HCT116 (cell line): Measurements from ENCODE around the gene TANC1. TPM values are rescaled to one million over a fixed set of nuclear protein-coding genes. Genes with fewer than 3 reads are reported as not detected.

ENCODE experiments used
- ATAC-seq: fragments of 200-7000 bp; cut with Tn5 transposase; 2 replicates; pipeline ENCODE4 v1.9.1; 2020; ENCODE audit warnings: mild to moderate bottlenecking, moderate library complexity
- BruUV-seq: library from RNA; stranded (reverse); fragments of 400-500 nt; replicated peaks from 2 replicates; lab custom pipeline; 2021; lab: Mats Ljungman, UMichigan
- CTCF ChIA-PET: fragments of 300-600 bp; sonication (Branson Sonifier 250); formaldehyde crosslinking; loops from one replicate; lab custom pipeline; 2021; ENCODE audit warnings: antibody characterized with exemption; lab: Charles Lee
- POLR2A ChIA-PET: fragments of 300-600, 350-600 bp; sonication (Branson Sonifier 250); formaldehyde crosslinking; loops from one replicate; lab custom pipeline; 2021; ENCODE audit warnings: antibody characterized with exemption; lab: Charles Lee
- RAD21 ChIA-PET, 2 experiments: fragments of 300-600 bp; sonication (Branson Sonifier 250); formaldehyde crosslinking; loops; one replicate each; lab custom pipeline; 2023; ENCODE audit warnings: low total read pairs in 2 of 2; ENCODE audit not compliant: uncharacterized antibody in 2 of 2, unreplicated experiment in 2 of 2, low non-redundant PET in 1 of 2; lab: Charles Lee
- DNase-seq: peaks from one replicate; pipeline ENCODE4 v3.0.0-alpha.2; 2010; ENCODE audit warnings: low read depth, low spot score
- H2AFZ ChIP-seq: fragments of 200-600 bp; shearing (Covaris generic), sonication (generic); 2 replicates; pipeline ENCODE4 v1.6.1; 2017; ENCODE audit warnings: low read depth, mixed run types, mixed read lengths, antibody characterized with exemption, low read length; ENCODE audit not compliant: poor library complexity, severe bottlenecking
- H3K27ac ChIP-seq: 2 replicates; pipeline ENCODE4 v1.5.1; 2012; ENCODE audit warnings: low read depth, low read length
- H3K27me3 ChIP-seq: fragments of 200-600 bp; sonication (generic); 2 replicates; pipeline ENCODE4 v1.6.1; 2016; ENCODE audit warnings: mixed run types, low read length, mixed read lengths; ENCODE audit not compliant: insufficient read depth
- H3K36me3 ChIP-seq, 2 experiments: fragments of 200-500 bp in 1 of 2; fragments of 200-600 bp in 1 of 2; sonication (Bioruptor generic) in 1 of 2; sonication (generic) in 1 of 2; 2 replicates each; pipeline versions ENCODE4 v1.5.1 to v1.6.1; 2014 to 2016; ENCODE audit warnings: low read length in 2 of 2, inconsistent platforms in 1 of 2, mixed read lengths in 1 of 2, mixed run types in 1 of 2; ENCODE audit not compliant: insufficient read depth in 2 of 2, control insufficient read depth in 1 of 2
- H3K4me1 ChIP-seq, 2 experiments: fragments of 200-600 bp in 1 of 2; sonication (generic) in 1 of 2; 2 replicates each; pipeline versions ENCODE4 v1.5.1 to v1.6.1; 2012 to 2017; ENCODE audit warnings: low read length in 2 of 2, inconsistent platforms in 1 of 2, mild to moderate bottlenecking in 1 of 2, mixed read lengths in 1 of 2, mixed run types in 1 of 2, moderate library complexity in 1 of 2; ENCODE audit not compliant: insufficient read depth in 2 of 2, control insufficient read depth in 1 of 2
- H3K4me2 ChIP-seq: fragments of 200-600 bp; sonication (generic); 2 replicates; pipeline ENCODE4 v1.6.1; 2017; ENCODE audit warnings: mixed run types, low read length, mixed read lengths
- H3K4me3 ChIP-seq, 2 experiments: fragments of 200-600 bp in 1 of 2; sonication (generic) in 1 of 2; replicated peaks in 1 of 2; 2 replicates each; pipeline ENCODE4 v1.5.1; 2011 to 2016; ENCODE audit warnings: low read length in 2 of 2, control low read depth in 1 of 2, low read depth in 1 of 2, mild to moderate bottlenecking in 1 of 2, mixed read lengths in 1 of 2, mixed run types in 1 of 2
- H3K79me2 ChIP-seq: fragments of 200-600 bp; sonication (generic); 2 replicates; pipeline ENCODE4 v1.6.1; 2017; ENCODE audit warnings: mild to moderate bottlenecking, mixed run types, low read length, moderate library complexity, mixed read lengths; ENCODE audit not compliant: insufficient read depth
- H3K9ac ChIP-seq: fragments of 200-600 bp; sonication (generic); 2 replicates; pipeline ENCODE4 v1.6.1; 2016; ENCODE audit warnings: low read length, mixed read lengths
- H3K9me2 ChIP-seq: fragments of 200-600 bp; sonication (generic), shearing (Covaris generic); 2 replicates; pipeline ENCODE4 v1.6.1; 2017; ENCODE audit warnings: mixed run types, mild to moderate bottlenecking, moderate library complexity; ENCODE audit not compliant: insufficient read depth
- H3K9me3 ChIP-seq, 2 experiments: fragments of 200-500 bp in 1 of 2; fragments of 200-600 bp in 1 of 2; sonication (Bioruptor generic) in 1 of 2; sonication (generic) in 1 of 2; 2 replicates each; pipeline ENCODE4 v1.6.1; 2014 to 2017; ENCODE audit warnings: low read length in 2 of 2, mixed read lengths in 2 of 2, inconsistent platforms in 1 of 2, low read depth in 1 of 2, mild to moderate bottlenecking in 1 of 2, mixed run types in 1 of 2, moderate library complexity in 1 of 2; ENCODE audit not compliant: control insufficient read depth in 1 of 2, insufficient read depth in 1 of 2
- H4K20me1 ChIP-seq: fragments of 200-600 bp; sonication (generic), shearing (Covaris generic); 2 replicates; pipeline ENCODE4 v1.6.1; 2017; ENCODE audit warnings: mixed run types, mild to moderate bottlenecking, moderate library complexity; ENCODE audit not compliant: insufficient read depth
- CBX3 ChIP-seq: IDR thresholded peaks from 2 replicates; pipeline ENCODE4 v1.6.1; 2012; ENCODE audit warnings: low read depth
- CEBPB ChIP-seq: IDR thresholded peaks from 2 replicates; pipeline ENCODE4 v1.6.1; 2012; ENCODE audit warnings: low read depth
- CTCF ChIP-seq, 3 experiments: fragments of 200-600 bp in 1 of 3; sonication (generic) in 1 of 3; IDR thresholded peaks in 2 of 3; conservative IDR thresholded peaks in 1 of 3; 2 replicates each; pipeline ENCODE4 v1.5.1; 2012 to 2017; ENCODE audit warnings: low read depth in 2 of 3, low read length in 2 of 3, antibody characterized with exemption in 1 of 3, borderline replicate concordance in 1 of 3, control low read depth in 1 of 3, mild to moderate bottlenecking in 1 of 3, mixed read lengths in 1 of 3, mixed run types in 1 of 3, moderate library complexity in 1 of 3; ENCODE audit not compliant: insufficient read depth in 1 of 3
- JUND ChIP-seq: IDR thresholded peaks from 2 replicates; pipeline ENCODE4 v1.6.1; 2012
- MAX ChIP-seq: IDR thresholded peaks from 2 replicates; pipeline ENCODE4 v1.6.1; 2012
- POLR2A ChIP-seq: IDR thresholded peaks from 2 replicates; pipeline ENCODE4 v1.7.0; 2011; ENCODE audit warnings: borderline replicate concordance; ENCODE audit not compliant: insufficient read depth, insufficient read length; ENCODE audit errors: extremely low read depth
- SIN3A ChIP-seq: IDR thresholded peaks from 2 replicates; pipeline ENCODE4 v1.6.1; 2012; ENCODE audit warnings: low read depth
- TCF7L2 ChIP-seq: IDR thresholded peaks from 2 replicates; pipeline ENCODE4 v1.7.0; 2011; ENCODE audit warnings: borderline replicate concordance, inconsistent platforms; ENCODE audit not compliant: insufficient read depth, insufficient read length; ENCODE audit errors: extremely low read depth
- intact Hi-C: fragments of 100-400 bp; cut with micrococcal nuclease; formaldehyde crosslinking; loops from 2 replicates; pipeline ENCODE4 v1.10.0; 2022
- total RNA-seq: library from RNA; stranded (reverse); gene quantifications from one replicate; pipeline ENCODE4 v1.2.1, GENCODE V29; 2021; ENCODE audit not compliant: unreplicated experiment

The TANC1 gene
- total RNA-seq, 1 experiment from 2014 or later, result 15.1 TPM

GRCh38 chr2:159050426-159050825 lies 82.0 kb downstream of the TANC1 start:
- ChIA-PET CTCF (no interaction called here), RAD21 (no interaction called here), POLR2A (no interaction called here)
- H3K36me3 ChIP-seq, result no peaks in the 10 kb centered on the region
- no peaks in the 10 kb centered on the region for H3K9me3 ChIP-seq
- no peak overlapping the region for H3K27ac ChIP-seq
- H3K9me2 ChIP-seq, result no peaks in the 10 kb centered on the region
- H3K27me3 ChIP-seq, result no peaks in the 10 kb centered on the region
- H3K4me1 ChIP-seq, result peaks cover 4 to 5% of the 10 kb centered on the region in 2 experiments; a peak in 2 of 4 replicates
- no peak overlapping the region for H3K4me3 ChIP-seq
- no peak for ATAC-seq
- DNase-seq, result no peak
- no peaks in the 10 kb centered on the region for H4K20me1 ChIP-seq
- no peak overlapping the region for H2AFZ ChIP-seq
- H3K79me2 ChIP-seq, result no peaks in the 10 kb centered on the region; the same call in 1 of the 2 replicates
- TF ChIP-seq CEBPB, result no peak
- TF ChIP-seq MAX, result no peak
- TF ChIP-seq POLR2A, result no peak
- no peak for TF ChIP-seq CBX3
- TF ChIP-seq CTCF (IDR thresholded peaks at IDR 0.05 in 2 of 3, conservative IDR thresholded peaks at IDR 0.05 in 1 of 3; ENCODE audit: borderline replicate concordance in 1 of 3, insufficient read depth in 1 of 3, low read depth in 2 of 3, low read length in 2 of 3), result no peak
- no peak for TF ChIP-seq JUND
- no peak for TF ChIP-seq TCF7L2
- no peak overlapping the region for H3K9ac ChIP-seq
- no peak overlapping the region for H3K4me2 ChIP-seq
- intact Hi-C loops, result no loop called here
- BruUV-seq, result no TSS peak

- no peak overlapping the region for H2AFZ ChIP-seq
- intact Hi-C loops, result no loop called here
- H3K79me2 ChIP-seq, result no peaks in the 10 kb centered on the region; the same call in 1 of the 2 replicates
- no peak overlapping the region for H3K4me2 ChIP-seq
- ATAC-seq (no peak), DNase-seq (no peak)
- H3K27ac ChIP-seq, result no peak overlapping the region
- H4K20me1 ChIP-seq, result no peaks in the 10 kb centered on the region
- CTCF ChIA-PET, result no interaction called here
- H3K9ac ChIP-seq, result no peak overlapping the region
- no peak overlapping the region for H3K4me3 ChIP-seq
- BruUV-seq, result no TSS peak
- no peaks in the 10 kb centered on the region for H3K27me3 ChIP-seq
- H3K9me3 ChIP-seq, result no peaks in the 10 kb centered on the region
- RAD21 ChIA-PET, result no interaction called here
- TF ChIP-seq CEBPB (no peak), SIN3A (no peak)
- POLR2A ChIA-PET, result no interaction called here
- peaks cover 4 to 5% of the 10 kb centered on the region in 2 experiments; a peak in 2 of 4 replicates for H3K4me1 ChIP-seq
- H3K9me2 ChIP-seq, result no peaks in the 10 kb centered on the region
- no peaks in the 10 kb centered on the region for H3K36me3 ChIP-seq
Measured at GRCh38 chr2:159051133-159051532, 82.7 kb downstream of the TANC1 start.
